GM06990 (cell line): ENCODE results near the gene ATP5PO.
"Not testable (repeated sequence)": the region's sequence is repeated elsewhere in the genome, so short reads cannot be mapped to it uniquely, and the experiment has no call there.

Experiments used
- DNase-seq: peaks from one replicate; pipeline ENCODE4 v3.0.0-alpha.2; 2011; ENCODE audit not compliant: insufficient read length; ENCODE audit errors: extremely low read depth
- H3K27me3 ChIP-seq: replicated peaks from 2 replicates; pipeline ENCODE4 v1.6.0; 2011; ENCODE audit warnings: low read length; ENCODE audit not compliant: control insufficient read depth, insufficient read depth
- H3K36me3 ChIP-seq: 2 replicates; pipeline ENCODE4 v1.5.1; 2011; ENCODE audit warnings: low read length; ENCODE audit not compliant: control insufficient read depth, insufficient read depth
- H3K4me3 ChIP-seq: replicated peaks from 2 replicates; pipeline ENCODE4 v1.5.1; 2011; ENCODE audit warnings: low read depth, mild to moderate bottlenecking, control low read depth, low read length
- CTCF ChIP-seq: IDR thresholded peaks from 2 replicates; pipeline ENCODE4 v1.5.1; 2011; ENCODE audit warnings: low read length, control low read depth, mild to moderate bottlenecking, inconsistent platforms; ENCODE audit not compliant: insufficient read depth, poor library complexity, severe bottlenecking

ATP5PO gene

GRCh38 chr21:33865996-33866575 lies 49.5 kb downstream of the ATP5PO start:
- Histone ChIP-seq H3K36me3 (no peaks in the 10 kb centered on the region), H3K27me3 (no peaks in the 10 kb centered on the region; the same call in 1 of the 2 replicates), H3K4me3 (no peak overlapping the region)
- no peak for DNase-seq
- no peak for TF ChIP-seq CTCF

- no peaks in the 10 kb centered on the region for H3K36me3 ChIP-seq
- H3K4me3 ChIP-seq, result no peak overlapping the region
- TF ChIP-seq CTCF, result no peak
- H3K27me3 ChIP-seq, result no peaks in the 10 kb centered on the region; the same call in 1 of the 2 replicates
- no peak for DNase-seq
These were observed 50.4 kb downstream of the ATP5PO start for GRCh38 chr21:33865176-33865575.

- no peak overlapping the region for H3K4me3 ChIP-seq
- no peaks in the 10 kb centered on the region; the same call in 1 of the 2 replicates for H3K27me3 ChIP-seq
- no peak for TF ChIP-seq CTCF
- H3K36me3 ChIP-seq, result no peaks in the 10 kb centered on the region
- no peak for DNase-seq
These were observed 51.5 kb downstream of the ATP5PO start for GRCh38 chr21:33864150-33864549.

DNA sequence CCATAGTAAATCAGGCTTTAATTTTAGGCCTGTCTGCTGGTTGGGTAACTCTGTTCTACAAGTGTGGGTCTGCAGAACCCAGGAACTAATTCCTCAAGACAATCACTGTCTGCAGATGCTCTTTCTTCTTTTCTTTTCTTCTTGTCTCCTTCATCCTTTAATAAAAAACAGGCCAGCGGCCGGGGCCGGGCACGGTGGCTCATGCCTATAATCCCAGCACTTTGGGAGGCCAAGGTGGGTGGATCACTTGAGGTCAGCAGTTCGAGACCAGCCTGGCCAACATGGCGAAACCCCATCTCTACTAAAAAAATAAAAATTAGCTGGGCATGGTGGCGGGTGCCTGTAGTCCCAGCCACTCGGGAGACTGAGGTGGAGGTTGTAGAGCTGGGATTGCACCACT lies 52.4 kb downstream of the ATP5PO start:
- not testable (repeated sequence) for DNase-seq, H3K4me3 ChIP-seq, H3K36me3 ChIP-seq, H3K27me3 ChIP-seq

- DNase-seq, result no peak
- no peaks in the 10 kb centered on the region; the same call in 1 of the 2 replicates for H3K27me3 ChIP-seq
- H3K4me3 ChIP-seq, result no peak overlapping the region
- no peak for TF ChIP-seq CTCF
- no peaks in the 10 kb centered on the region for H3K36me3 ChIP-seq
These were observed 54.5 kb downstream of the ATP5PO start for GRCh38 chr21:33861125-33861524.

- no peaks in the 10 kb centered on the region for H3K36me3 ChIP-seq
- DNase-seq, result no peak
- no peak for TF ChIP-seq CTCF
- H3K4me3 ChIP-seq, result no peak overlapping the region
- no peaks in the 10 kb centered on the region; the same call in 1 of the 2 replicates for H3K27me3 ChIP-seq
These were observed 55.2 kb downstream of the ATP5PO start for GRCh38 chr21:33860332-33860879.
